Suppressor macrophage (primary cell): ENCODE measurements around the gene PPRC1.

ENCODE experiments used
- DNase-seq, 4 experiments: peaks; one replicate each; pipeline ENCODE4 v3.0.0-alpha.2; 2020 to 2022
- total RNA-seq, 17 experiments: gene quantifications; one replicate each; lab custom pipeline; 2026; ENCODE audit warnings: mixed read lengths in 6 of 17, inconsistent platforms in 3 of 17; lab: John Stamatoyannopoulos, UW

PPRC1 gene
- total RNA-seq = 6.7 to 55.5 (median 28.8) reads per million in 17 experiments

- DNase-seq = peak; percentile 98 to 99 (median 99)
These were observed at the start of gene PPRC1 for GRCh38 chr10:102132563-102133372. Gene PPRC1 (plus strand): TSS chr10:102133040. CDS start chr10:102133069, 29 bp downstream.

GRCh38 chr10:102083541-102083940 is 49.3 kb upstream of the PPRC1 start:
- no peak for DNase-seq

GRCh38 chr10:102085336-102085735 is 47.5 kb upstream of the PPRC1 start:
- DNase-seq = peak in 3 of 4 experiments; percentile 50 to 82 (median 72)

- DNase-seq = no peak
These were observed 46.6 kb upstream of the PPRC1 start for GRCh38 chr10:102086196-102086595.

- DNase-seq = no peak
These were observed 42.1 kb upstream of the PPRC1 start for GRCh38 chr10:102090772-102091171.

GRCh38 chr10:102096449-102096848 is 36.4 kb upstream of the PPRC1 start:
- DNase-seq = no peak

GRCh38 chr10:102101152-102101551 is 31.7 kb upstream of the PPRC1 start:
- DNase-seq = no peak

- DNase-seq = no peak
These were observed 30.4 kb upstream of the PPRC1 start for GRCh38 chr10:102102421-102102820.

- no peak for DNase-seq
These were observed 25.8 kb upstream of the PPRC1 start for GRCh38 chr10:102106998-102107397.

GRCh38 chr10:102109166-102110116 is 23.4 kb upstream of the PPRC1 start:
- no peak for DNase-seq

GRCh38 chr10:102111276-102111675 is 21.6 kb upstream of the PPRC1 start:
- no peak for DNase-seq

- DNase-seq = no peak
These were observed 20.5 kb upstream of the PPRC1 start for GRCh38 chr10:102112210-102112817.

- no peak for DNase-seq
These were observed 19.4 kb upstream of the PPRC1 start for GRCh38 chr10:102113261-102113955.

GRCh38 chr10:102113956-102114857 is 18.6 kb upstream of the PPRC1 start:
- peak; percentile 12 to 53 (median 33) for DNase-seq

GRCh38 chr10:102114861-102115618 is 17.8 kb upstream of the PPRC1 start:
- peak; percentile 87 to 94 (median 90) for DNase-seq

GRCh38 chr10:102115775-102116174 is 17.1 kb upstream of the PPRC1 start:
- DNase-seq = peak in 2 of 4 experiments; percentile 37 to 41

- DNase-seq = no peak
These were observed 16.2 kb upstream of the PPRC1 start for GRCh38 chr10:102116656-102117055.

- peak; percentile 43 to 74 (median 67) for DNase-seq
These were observed 15.3 kb upstream of the PPRC1 start for GRCh38 chr10:102117391-102118159.

GRCh38 chr10:102118867-102119266 is 14.0 kb upstream of the PPRC1 start:
- peak; percentile 41 to 66 (median 60) for DNase-seq
